Endothelial cell of umbilical vein (primary cell): ENCODE measurements around the gene DPYSL4. TPM values are rescaled to one million over a fixed set of nuclear protein-coding genes. Genes with fewer than 3 reads are reported as not detected.

Experiments
- BruUV-seq: library from RNA; stranded (reverse); fragments of 400-500 nt; replicated peaks from 2 replicates; lab custom pipeline; 2021; lab: Mats Ljungman, UMichigan
- CTCF ChIA-PET: fragments of 300-600, 350-600 bp; sonication (Branson Sonifier 250); formaldehyde crosslinking; loops from one replicate; lab custom pipeline; 2021; ENCODE audit warnings: antibody characterized with exemption, inconsistent platforms; lab: Charles Lee
- POLR2A ChIA-PET: fragments of 300-600, 350-600 bp; sonication (Branson Sonifier 250); formaldehyde crosslinking; loops from one replicate; lab custom pipeline; 2021; ENCODE audit warnings: antibody characterized with exemption, inconsistent platforms; lab: Charles Lee
- DNase-seq: peaks from one replicate; pipeline ENCODE4 v3.0.0-alpha.2; 2011; ENCODE audit warnings: low read depth, low spot score
- FAIRE-seq: peaks from 2 replicates; lab custom pipeline; 2011; peaks lifted over from hg19 to GRCh38; lab: Jason Lieb, UNC
- H2AFZ ChIP-seq: 2 replicates; pipeline ENCODE4 v1.6.0; 2012; ENCODE audit warnings: low read depth, low read length, control low read depth, inconsistent platforms
- H3K27ac ChIP-seq: 2 replicates; pipeline ENCODE4 v1.5.1; 2011; ENCODE audit warnings: low read depth, mild to moderate bottlenecking, control low read depth, low read length, moderate library complexity; ENCODE audit not compliant: insufficient read depth
- H3K27me3 ChIP-seq, 2 experiments: 2 replicates each; pipeline versions ENCODE4 v1.6.0 to v1.6.1; 2011; ENCODE audit warnings: low read length in 2 of 2, mixed read lengths in 1 of 2; ENCODE audit not compliant: control insufficient read depth in 2 of 2, insufficient read depth in 2 of 2
- H3K36me3 ChIP-seq, 2 experiments: 2 replicates in 1 of 2; 3 replicates in 1 of 2; pipeline ENCODE4 v1.5.1; 2011; ENCODE audit warnings: low read length in 2 of 2, mild to moderate bottlenecking in 1 of 2, moderate library complexity in 1 of 2; ENCODE audit not compliant: control insufficient read depth in 2 of 2, insufficient read depth in 2 of 2; ENCODE audit errors: extremely low read depth in 1 of 2
- H3K4me1 ChIP-seq: 3 replicates; pipeline ENCODE4 v1.5.1; 2011; ENCODE audit warnings: mild to moderate bottlenecking, low read length; ENCODE audit not compliant: control insufficient read depth, insufficient read depth; ENCODE audit errors: extremely low read depth
- H3K4me2 ChIP-seq: 2 replicates; pipeline ENCODE4 v1.6.1; 2011; ENCODE audit warnings: low read length, control low read depth, mixed read lengths; ENCODE audit not compliant: insufficient read depth
- H3K4me3 ChIP-seq, 3 experiments: fragments of 200-600 bp in 1 of 3; sonication (generic), shearing (Covaris generic) in 1 of 3; replicated peaks in 1 of 3; 2 replicates each; pipeline ENCODE4 v1.5.1; 2011 to 2016; ENCODE audit warnings: control low read depth in 3 of 3, low read length in 3 of 3, mild to moderate bottlenecking in 2 of 3, inconsistent platforms in 1 of 3, low read depth in 1 of 3, moderate library complexity in 1 of 3; ENCODE audit not compliant: insufficient read depth in 1 of 3
- H3K79me2 ChIP-seq: 2 replicates; pipeline ENCODE4 v1.6.0; 2012; ENCODE audit warnings: low read length, inconsistent platforms; ENCODE audit not compliant: control insufficient read depth, insufficient read depth
- H3K9ac ChIP-seq: replicated peaks from 2 replicates; pipeline ENCODE3; 2011; ENCODE audit warnings: low read length, control low read depth; ENCODE audit not compliant: insufficient read depth; ENCODE audit errors: extremely low read depth
- H3K9me1 ChIP-seq: replicated peaks from 3 replicates; pipeline ENCODE4 v1.6.0; 2011; ENCODE audit warnings: mild to moderate bottlenecking, low read length; ENCODE audit not compliant: control insufficient read depth, insufficient read depth; ENCODE audit errors: extremely low read depth
- H3K9me3 ChIP-seq: replicated peaks from 2 replicates; pipeline ENCODE4 v1.5.1; 2012; ENCODE audit warnings: low read length, inconsistent platforms; ENCODE audit not compliant: control insufficient read depth, insufficient read depth
- H4K20me1 ChIP-seq: replicated peaks from 2 replicates; pipeline ENCODE3; 2011; ENCODE audit warnings: mild to moderate bottlenecking, low read length; ENCODE audit not compliant: control insufficient read depth, insufficient read depth; ENCODE audit errors: extremely low read depth
- CTCF ChIP-seq, 2 donors: IDR thresholded peaks; 1 replicate in 1 of 2; 2 replicates in 1 of 2; pipeline ENCODE4 v1.5.1; 2011; ENCODE audit warnings: low read length in 2 of 2, mild to moderate bottlenecking in 2 of 2, moderate library complexity in 2 of 2, control low read depth in 1 of 2, inconsistent platforms in 1 of 2, low read depth in 1 of 2; ENCODE audit not compliant: insufficient read depth in 1 of 2; ENCODE audit errors: extremely low read depth in 1 of 2
- EZH2 ChIP-seq: IDR thresholded peaks from 2 replicates; pipeline ENCODE4 v1.6.1; 2012; ENCODE audit warnings: borderline replicate concordance, low read depth, mild to moderate bottlenecking, moderate library complexity, low read length, inconsistent platforms; ENCODE audit not compliant: severe bottlenecking
- FOS ChIP-seq: IDR thresholded peaks from 2 replicates; pipeline ENCODE4 v1.6.1; 2011; ENCODE audit warnings: mild to moderate bottlenecking, low read length, moderate library complexity, borderline replicate concordance; ENCODE audit not compliant: insufficient read depth
- GATA2 ChIP-seq: IDR thresholded peaks from 2 replicates; pipeline ENCODE4 v1.7.0; 2011; ENCODE audit warnings: low read depth, mild to moderate bottlenecking, moderate library complexity, mixed read lengths, low read length; ENCODE audit not compliant: insufficient read length, insufficient read depth
- JUN ChIP-seq: IDR thresholded peaks from 2 replicates; pipeline ENCODE4 v1.6.1; 2011; ENCODE audit warnings: borderline replicate concordance, low read depth; ENCODE audit not compliant: insufficient read length, insufficient read depth
- MAX ChIP-seq: IDR thresholded peaks from 2 replicates; pipeline ENCODE4 v1.6.1; 2011; ENCODE audit not compliant: insufficient read depth, insufficient read length
- MYC ChIP-seq: IDR thresholded peaks from one replicate; pipeline ENCODE4 v1.6.1; 2011; ENCODE audit warnings: mild to moderate bottlenecking, low read depth, low read length
- POLR2A ChIP-seq: IDR thresholded peaks from 2 replicates; pipeline ENCODE4 v1.6.1; 2012; ENCODE audit warnings: low read depth, mild to moderate bottlenecking, control low read depth, low read length
- POLR2AphosphoS5 ChIP-seq: IDR thresholded peaks from 2 replicates; pipeline ENCODE4 v1.6.1; 2012; ENCODE audit warnings: low read depth, mild to moderate bottlenecking, control low read depth, low read length, moderate library complexity; ENCODE audit not compliant: insufficient read depth
- dilution Hi-C: fragments of 300-500 bp; cut with MboI; formaldehyde crosslinking; loops from one replicate; pipeline ENCODE4 v1.15.0; 2019; ENCODE audit warnings: low sequenced_read_pairs; ENCODE audit not compliant: extremely low pct_ligation_motif_present
- intact Hi-C: fragments of 100-400 bp; cut with micrococcal nuclease; formaldehyde crosslinking; loops from one replicate; pipeline ENCODE4 v1.10.0; 2022
- polyA plus RNA-seq, 4 experiments: library from polyadenylated mRNA; depleted of rRNA in 3 of 4; stranded (reverse) in 3 of 4; unstranded in 1 of 4; fragments of >200 nt; gene quantifications; 2 replicates each; pipeline versions ENCODE4 v1.2.1 to v1.2.3, GENCODE V29; 2011 to 2012; ENCODE audit warnings: missing spikeins in 1 of 4
- total RNA-seq: library from RNA; stranded (reverse); gene quantifications from 2 replicates; pipeline ENCODE4 v1.2.3, GENCODE V29; 2021

The DPYSL4 gene
- total and polyA plus RNA-seq, 2 donors (not counting 3 experiments of a cell fraction or from before 2014, with no cell fraction given): 27.1 to 60.0 TPM

- no TSS peak for BruUV-seq
- no peak overlapping the region for H2AFZ ChIP-seq
- no peak overlapping the region for H3K9ac ChIP-seq
- H4K20me1 ChIP-seq: no peaks in the 10 kb centered on the region
- H3K36me3 ChIP-seq: no peaks in the 10 kb centered on the region
- intact Hi-C loops: loop anchor here (10.0 kb wide), 1 partner anchor 1946 kb away; no protein-coding TSS in a partner anchor
- DNase-seq (no peak), FAIRE-seq (no peak)
- H3K9me3 ChIP-seq: no peaks in the 10 kb centered on the region
- H3K9me1 ChIP-seq: no peaks in the 10 kb centered on the region
- no peak overlapping the region for H3K4me2 ChIP-seq
- TF ChIP-seq MAX (no peak), POLR2A (no peak), EZH2 (no peak), JUN (no peak), MYC (no peak), POLR2AphosphoS5 (no peak), GATA2 (no peak), FOS (no peak), CTCF (IDR thresholded peaks at IDR 0.05; ENCODE audit: extremely low read depth in 1 of 2, insufficient read depth in 1 of 2, low read depth in 1 of 2, low read length in 2 of 2) (no peak)
- CTCF ChIA-PET: interaction anchor here (0.8 kb wide), 1 partner anchor 255 kb away, joined by 3 read pairs; no protein-coding TSS in a partner anchor
- dilution Hi-C loops: no loop called here
- H3K4me1 ChIP-seq: no peaks in the 10 kb centered on the region
- H3K27ac ChIP-seq: no peak overlapping the region
- POLR2A ChIA-PET: no interaction called here
- H3K27me3 ChIP-seq: peaks cover 0 to 2% of the 10 kb centered on the region in 2 experiments
- H3K4me3 ChIP-seq: no peak overlapping the region
- no peaks in the 10 kb centered on the region for H3K79me2 ChIP-seq
Measured at GRCh38 chr10:132140167-132140925, 46.4 kb upstream of the DPYSL4 start.
